Measurements from ENCODE around the gene NCKAP5.

The NCKAP5 gene

DNA sequence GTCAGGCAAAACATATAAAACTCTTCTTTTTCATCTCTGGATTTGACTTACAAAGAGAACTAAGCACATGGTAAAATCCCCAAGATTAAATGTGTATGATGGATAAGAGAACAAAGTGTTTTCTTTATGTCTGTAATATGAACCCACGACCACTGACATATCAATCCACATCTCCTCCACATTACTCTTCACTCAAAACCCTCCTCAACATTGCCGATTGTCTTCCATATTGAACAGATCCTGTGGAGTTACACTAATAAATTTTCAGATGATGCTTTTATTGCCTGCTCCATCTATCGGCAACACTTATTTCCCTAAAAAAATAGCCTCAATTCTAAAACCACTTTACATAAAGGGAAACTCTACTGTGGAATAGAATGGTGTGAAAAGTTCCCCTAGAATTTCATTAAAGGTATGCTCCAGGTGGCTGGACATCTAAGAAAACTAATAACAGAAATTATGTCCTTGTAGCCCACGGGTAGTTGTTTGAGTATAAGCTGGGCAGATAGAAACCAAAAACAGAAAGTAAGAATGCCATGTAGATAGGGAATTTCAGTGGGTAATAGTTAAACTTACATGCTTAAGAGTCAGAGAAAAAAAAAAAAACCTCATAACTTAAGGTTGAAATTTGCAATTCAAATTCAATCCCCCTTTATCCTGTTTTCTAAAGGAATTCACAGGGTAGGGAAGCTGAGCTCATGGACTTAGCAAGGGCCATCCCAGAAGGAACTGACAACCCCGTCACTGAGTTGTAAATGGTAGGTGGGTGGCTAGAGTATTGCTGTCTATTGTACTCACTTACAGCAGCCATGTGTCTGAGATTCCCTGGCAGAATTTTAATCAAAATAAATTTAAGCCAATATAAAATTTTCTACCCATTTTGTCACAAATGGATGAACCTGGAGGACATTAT, 592.8 kb downstream of the NCKAP5 start:
- DNase-seq = no peak

DNA sequence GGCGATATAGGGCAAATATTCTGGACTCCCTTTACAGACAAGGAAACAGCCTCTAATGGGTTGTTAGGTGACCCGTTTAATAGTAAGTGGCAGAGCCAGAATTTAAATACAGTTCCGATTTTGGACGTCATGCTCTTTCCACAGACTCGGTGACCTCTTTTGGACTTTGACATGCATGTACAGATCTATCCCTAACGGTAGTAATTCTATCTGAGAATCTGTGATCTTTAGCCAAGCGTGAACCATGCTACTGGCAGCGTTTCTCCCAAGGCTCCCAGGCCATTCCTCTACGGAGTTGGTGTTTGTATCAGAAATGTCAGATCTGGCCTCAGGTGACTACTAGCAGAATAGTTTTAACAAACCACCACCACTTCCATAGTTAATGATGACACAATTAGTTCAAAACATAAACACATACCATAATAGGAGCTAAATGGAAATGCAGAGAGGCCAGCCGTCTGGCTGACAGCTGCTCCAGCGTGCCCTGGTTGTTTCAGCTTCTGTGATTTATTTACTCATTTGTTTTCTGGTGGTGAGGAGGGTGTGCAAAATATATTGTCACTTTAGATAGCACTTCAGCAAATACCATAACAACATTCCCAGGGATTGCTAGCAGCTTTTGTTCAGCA, 593.7 kb downstream of the NCKAP5 start:
- DNase-seq = no peak

DNA sequence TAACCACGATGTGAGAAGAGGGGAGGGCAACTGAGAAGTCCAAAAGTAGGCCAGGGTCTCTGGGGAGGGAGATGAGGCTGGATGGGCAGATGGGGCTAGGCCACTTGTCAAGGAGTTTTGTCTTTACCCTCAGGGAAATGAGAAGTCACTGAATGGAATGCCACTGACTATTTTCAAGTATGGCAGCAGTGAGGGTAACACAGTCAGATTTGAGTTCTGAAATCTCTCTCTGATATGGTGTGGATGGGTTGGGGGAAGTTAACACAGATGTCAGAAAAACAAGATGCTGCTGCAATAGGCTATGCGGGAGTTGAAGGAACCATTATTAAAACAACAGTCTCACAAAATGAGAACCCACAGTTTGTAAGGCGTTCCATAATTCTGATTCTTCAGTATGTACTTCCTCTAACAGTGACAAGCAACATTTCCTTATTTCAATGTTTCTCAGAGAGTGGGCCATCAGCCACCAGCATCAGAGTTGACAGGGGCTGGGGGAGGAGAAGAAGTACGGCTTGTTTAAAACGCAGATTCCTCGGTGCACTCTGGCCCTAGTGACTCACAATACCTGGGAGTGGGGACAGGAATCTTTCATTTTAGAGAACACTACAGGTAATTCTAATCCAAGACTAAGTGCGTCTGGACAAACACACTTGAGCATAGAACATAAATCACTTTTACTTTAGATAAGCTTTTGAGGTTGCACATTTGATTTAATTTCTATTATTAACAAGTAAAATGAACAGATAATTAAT, 596.8 kb downstream of the NCKAP5 start:
- no peak for DNase-seq

DNA sequence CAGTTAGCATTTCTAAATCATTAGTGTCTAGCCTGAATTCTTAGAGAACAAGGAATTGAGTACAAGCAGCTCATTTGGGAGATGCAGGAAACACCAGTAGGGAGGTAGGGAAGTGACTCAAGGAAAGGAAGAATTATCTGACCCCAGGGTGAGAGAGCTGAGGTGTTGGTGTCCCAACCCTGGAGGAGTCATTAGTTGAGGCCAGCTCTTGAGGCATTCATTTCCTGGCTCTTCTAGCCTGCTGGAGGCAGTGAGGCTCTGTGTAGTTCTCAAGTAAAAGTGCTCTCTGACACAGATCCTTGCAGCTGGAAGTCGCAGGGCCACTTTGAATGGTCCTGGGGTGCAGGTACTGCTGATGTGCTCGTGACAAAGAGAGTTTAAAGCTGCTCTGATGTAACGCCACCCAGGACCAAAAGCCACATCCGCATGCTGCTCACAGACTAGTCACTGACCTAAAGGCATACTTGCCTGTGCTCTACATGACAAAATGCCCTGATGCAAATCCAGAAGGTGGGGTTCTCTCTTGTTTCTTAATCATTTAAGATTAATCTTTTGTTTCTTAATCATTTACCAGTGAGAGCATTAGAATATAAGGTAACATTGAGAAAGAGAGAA, 598.8 kb downstream of the NCKAP5 start:
- DNase-seq = no peak

DNA sequence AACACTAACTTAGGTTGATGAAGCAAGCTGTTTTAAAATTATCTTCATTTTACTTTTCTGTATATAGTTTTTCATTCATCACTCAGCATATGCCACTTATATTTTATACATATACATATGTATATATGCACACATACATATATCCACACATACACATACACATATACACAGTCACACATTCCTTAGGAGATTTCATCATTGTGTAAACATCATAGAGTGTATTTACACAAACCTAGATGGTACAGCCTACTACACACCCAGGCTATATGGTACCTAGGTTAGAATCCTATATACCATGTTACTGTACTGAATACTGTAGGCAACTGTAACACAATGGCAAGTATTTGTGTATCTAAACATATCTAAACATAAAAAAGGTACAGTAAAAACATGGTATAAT, 602.8 kb downstream of the NCKAP5 start:
- no peak for DNase-seq

DNA sequence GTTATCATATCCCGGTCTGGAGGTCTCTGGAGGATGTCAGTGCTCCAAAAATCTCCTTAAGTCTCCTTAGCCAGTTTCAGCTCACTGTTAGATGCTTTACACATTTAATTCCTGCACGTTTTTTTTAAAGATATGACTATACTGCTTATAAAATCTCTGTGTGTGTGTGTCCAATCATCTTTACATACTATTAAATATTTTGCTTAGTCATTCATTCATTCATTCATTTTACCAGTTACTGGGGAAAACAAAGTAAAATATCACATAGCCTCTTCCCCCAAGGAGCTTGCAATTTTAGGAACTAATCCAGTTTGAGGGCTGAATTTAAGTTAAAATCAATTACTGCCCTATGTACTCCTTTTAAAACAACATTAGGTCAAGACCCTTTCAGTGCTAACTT, 605.1 kb downstream of the NCKAP5 start:
- no peak for DNase-seq

DNA sequence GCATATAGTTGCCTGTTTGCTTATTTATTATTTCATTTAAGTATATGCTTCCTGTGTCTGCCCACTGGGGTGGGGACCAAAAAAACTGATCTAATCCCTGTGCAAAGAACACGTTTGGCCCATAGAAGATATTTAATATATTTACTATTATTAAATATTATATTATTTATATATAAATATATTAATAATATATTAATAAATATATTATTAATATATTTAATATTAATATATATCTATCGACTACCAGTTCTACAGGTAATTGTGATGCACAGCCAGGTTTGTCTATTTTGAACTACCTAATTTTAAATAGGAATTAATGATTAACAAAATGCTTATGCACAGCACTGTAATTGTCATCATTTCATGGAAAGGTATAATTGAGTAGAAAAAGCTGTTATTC, 609.4 kb downstream of the NCKAP5 start:
- DNase-seq = no peak

DNA sequence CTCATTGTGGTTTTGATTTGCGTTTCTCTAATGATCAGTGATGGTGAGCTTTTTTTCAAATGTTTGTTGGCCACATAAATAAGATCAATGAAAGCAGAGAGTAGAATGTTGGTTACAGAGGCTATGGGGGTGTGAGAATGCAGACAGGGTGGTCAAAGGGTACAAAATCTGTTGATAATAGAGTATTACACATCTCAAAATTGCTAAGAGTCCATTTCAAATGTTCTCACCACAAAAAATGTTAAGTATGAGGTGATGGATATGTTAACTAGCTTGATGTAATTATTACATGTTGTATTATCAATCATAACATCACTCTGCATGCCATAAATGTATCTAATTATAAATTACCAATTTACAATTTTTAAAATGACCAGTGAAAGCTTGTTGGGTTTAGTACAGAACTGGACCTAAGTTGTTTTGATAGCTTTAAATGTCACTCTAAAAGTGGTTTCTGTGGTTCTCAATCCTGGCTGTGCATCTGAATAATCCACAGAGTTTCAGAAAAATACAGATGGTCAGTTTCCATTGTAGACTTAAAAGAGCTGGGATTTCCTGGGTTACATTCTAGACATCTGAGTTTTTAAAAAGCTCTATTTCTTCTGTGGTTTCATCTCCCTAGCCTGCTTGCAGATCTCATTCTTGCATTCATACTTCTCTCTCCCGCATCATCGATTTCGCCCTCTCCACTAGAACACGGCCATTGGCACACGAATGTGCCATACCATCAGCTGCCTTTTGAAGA, 612.2 kb downstream of the NCKAP5 start:
- no peak for DNase-seq

DNA sequence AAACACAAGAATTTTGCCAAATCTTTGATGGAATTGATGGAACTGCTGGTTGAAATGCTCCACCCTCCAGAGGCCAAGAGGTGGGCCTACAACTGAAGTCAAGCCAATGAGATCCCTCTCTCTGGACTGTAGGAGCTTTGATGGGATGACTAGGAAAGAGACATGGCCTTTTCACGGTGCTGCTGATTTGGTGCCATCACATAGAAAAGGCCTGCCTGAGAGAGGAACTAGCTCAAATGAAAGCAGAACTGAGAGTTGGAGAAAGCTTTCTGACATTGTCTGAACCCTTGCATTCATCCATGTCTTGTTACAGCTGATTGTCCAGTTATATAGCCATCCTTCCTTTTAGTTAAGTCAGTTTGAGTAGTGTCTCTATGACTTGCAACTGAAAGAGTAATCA, 614.5 kb downstream of the NCKAP5 start:
- DNase-seq = no peak

DNA sequence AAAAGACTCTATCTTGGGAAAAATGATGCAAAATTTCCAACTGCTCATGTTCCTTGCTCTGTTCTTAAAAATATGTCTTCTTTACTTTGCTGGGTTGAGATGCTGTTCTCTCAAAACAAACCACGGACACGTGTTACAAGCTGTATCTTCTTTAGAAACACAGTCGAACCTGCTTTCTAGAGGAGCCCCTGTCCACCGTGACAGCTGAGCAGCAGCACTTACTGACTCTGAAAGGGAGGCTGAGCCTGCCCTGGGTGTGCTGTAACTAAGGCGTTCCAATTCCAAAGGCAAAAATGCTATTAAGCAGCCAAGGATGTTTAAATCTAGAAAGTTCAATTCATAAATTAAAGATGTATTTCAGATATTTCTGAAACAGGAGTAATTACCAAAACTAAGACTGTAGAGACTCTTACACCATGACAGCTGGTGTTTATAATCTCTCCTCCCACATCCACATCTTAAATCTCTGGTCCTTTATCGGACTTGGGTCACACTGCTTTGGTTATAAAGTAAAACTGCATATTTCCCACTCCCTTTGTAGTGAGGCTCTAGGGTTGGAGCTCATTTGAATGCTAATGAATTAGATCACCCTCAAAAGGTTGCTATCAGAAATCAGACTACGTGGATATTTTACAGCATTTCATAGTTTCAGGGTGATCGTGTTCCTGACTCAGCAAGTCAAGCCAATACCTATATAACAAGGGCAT, 617.1 kb downstream of the NCKAP5 start:
- no peak for DNase-seq

DNA sequence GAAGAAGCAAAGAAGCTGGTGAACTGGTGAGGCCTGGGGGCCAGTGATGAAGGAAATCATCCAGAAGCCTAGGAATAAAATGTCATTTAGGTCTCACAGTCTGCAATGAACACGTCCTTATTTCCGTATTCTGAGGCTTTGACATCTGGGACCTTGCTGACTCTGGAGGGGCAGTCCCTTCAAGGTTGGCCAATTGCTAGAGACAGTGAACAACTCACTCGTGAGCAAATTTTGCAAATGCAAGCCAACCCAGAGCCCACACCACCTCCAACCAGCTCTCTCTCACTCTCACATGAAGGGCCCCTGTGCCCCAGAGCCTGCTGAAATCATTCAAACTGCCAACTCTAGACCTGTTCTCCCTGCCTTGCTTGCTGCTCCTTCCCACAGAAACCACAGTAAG, 619.2 kb downstream of the NCKAP5 start:
- no peak for DNase-seq

DNA sequence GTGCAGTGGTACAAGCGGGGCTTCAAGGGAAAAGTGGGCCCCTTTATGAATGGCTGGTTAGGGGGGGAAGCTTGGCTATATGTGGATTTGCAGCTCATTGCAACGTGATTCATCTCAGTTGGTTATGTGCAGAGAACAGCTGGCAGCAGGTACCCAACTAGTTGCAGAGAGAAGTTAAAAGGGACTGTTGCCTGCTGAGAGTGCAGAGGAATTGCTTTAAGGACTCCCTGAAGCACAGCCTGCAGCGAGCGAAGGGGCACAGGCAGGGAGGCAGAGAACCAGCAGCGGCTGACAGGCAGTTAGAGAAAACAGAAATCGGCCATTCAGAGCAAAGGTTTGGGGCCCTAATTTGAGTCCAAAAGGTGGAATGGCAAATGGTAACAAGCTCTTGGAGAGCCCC, 620.1 kb downstream of the NCKAP5 start:
- no peak for DNase-seq

DNA sequence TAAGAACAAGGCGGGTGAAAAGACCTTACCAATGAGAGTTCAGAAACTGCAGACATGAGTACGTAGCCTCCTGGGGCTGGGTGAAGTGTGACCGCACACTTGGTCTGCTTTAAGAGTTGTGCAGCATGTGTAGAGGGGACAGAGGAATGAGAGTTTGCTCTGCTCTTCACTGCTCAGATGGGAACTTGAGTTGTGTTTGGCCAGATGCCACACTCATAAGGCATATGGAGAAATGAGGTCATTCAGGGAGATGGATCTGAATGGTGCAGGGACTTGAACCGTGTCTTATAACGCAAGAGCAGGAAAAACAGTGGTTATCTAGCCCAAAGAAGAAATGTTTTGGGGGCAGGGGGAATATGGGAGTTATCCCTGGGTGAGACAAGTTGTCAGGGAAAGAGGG, 624.4 kb downstream of the NCKAP5 start:
- peak; percentile 72 for DNase-seq

DNA sequence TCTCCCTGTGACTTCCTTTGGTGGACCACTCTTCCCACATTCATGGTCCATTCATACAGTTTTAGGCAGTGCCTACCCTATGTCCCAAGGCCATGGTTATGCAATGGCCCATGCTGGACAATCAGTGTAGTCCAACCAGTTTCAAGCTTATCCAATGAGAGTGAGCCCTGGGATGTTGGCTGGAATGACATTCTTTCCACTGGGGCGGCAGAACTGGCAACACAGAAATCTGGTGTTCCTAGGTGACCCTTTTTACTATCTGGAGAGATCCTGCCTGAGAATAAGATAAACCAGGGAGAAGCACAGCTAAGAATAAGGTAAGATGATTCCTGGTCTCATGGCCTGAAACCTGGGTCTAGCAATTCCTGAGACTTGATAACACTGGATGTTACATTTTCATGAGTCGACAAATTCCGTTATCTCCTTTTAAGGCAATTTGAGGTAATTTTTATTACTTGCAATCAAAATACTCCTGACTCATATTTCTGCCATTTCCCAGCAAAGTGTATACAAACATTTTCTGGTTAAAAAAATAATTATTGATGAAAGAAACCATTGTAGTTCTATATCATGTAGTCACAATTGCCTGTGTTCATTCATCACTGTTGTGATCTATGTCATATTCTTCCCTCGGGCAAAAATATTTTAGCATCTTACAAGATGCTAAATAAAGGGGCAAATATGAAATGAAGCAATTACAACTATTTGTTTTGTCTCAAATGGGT, 626.8 kb downstream of the NCKAP5 start:
- DNase-seq = no peak

DNA sequence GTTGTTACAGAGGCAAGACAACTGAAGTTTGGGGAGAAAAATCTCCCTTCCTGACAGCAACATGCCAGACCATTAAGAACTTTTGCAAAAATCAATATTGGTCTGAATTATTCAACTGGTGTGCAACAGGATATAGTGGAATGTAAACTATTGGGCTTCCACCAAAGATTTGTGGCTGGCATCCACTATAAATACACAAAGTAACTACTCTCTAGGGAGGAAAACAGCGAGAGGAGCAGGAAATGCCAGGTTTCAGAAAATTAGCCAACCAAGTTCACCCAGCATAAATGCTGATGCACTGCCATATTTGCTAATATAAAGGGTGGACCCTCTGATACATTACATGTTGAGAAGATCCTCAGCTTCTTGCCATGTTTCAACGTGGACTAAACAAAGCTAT, 630.6 kb downstream of the NCKAP5 start:
- peak; percentile 81 for DNase-seq

DNA sequence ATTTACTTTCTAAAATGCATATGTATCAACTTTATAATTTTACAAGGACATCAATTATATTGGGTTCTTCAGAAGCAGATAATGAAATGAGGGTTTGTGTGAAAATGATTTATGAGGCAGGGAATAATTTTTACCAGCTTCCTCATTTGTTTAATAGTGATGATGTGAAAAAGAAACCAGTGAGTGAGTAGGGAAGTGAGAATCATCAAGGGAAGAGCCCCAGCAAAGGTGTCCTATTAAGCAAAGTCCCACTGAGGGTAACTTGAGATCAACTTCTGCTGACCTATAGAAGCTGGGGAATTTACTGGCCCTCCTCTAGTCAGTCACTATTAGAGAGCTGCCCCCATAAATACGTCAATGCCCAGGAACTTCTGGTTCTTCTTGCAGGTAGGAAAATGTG, 631.5 kb downstream of the NCKAP5 start:
- DNase-seq = no peak

DNA sequence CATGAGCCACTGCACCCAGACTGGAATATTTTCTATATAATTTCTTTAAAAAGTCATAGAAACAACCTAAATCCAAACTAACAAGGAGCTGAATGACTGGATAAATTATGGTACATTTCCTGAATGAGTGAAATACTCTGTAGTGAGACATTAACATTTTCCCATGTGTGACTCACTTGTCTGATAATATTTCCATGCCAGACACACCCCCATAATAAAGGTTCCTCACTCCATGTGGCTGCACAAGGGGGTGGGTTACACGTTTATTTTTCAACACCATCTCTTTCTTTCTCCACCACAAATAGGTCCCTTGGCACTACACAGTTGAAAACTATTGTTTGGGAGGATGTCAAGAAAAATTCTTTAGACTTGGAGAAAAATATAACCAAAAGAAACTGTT, 632.0 kb downstream of the NCKAP5 start:
- peak; percentile 70 for DNase-seq

DNA sequence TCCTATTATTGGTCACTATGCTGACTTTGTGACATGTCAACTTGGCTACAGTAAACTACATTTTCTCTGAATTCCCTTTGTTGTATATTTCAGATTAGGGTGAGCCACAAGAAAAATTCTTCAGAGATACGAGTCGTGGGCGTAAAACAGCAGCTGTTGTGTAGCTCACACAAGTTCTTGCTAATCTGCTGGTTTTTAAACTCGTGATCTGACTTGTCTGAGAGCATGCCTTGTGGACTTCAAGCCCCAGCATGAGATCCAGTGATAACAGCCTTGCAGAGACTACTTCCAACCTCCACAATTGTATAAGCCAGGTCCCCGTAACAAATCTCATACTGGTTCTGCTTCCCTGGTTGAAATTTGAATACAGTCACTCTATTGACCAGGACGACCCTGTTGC, 638.5 kb downstream of the NCKAP5 start:
- DNase-seq = no peak

DNA sequence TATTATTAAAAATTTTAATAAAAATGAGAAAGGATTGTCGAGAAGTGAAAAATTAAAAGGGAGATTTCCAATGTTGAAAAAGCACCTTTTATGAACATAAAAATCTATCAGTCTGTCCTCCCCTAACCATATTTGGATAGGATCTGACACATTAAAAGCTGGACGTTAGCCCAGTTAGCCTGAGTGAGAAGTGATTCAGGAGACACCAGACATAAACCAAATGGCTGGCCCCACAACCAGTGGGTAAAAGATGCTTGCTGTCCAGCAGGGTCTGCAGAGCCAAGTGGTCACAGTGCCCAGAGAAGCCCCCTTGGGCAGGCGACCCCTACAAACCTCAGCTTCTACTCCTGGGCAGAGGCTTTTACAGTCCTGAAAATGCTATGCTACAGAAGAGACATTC, 644.5 kb downstream of the NCKAP5 start:
- peak; percentile 83 for DNase-seq

DNA sequence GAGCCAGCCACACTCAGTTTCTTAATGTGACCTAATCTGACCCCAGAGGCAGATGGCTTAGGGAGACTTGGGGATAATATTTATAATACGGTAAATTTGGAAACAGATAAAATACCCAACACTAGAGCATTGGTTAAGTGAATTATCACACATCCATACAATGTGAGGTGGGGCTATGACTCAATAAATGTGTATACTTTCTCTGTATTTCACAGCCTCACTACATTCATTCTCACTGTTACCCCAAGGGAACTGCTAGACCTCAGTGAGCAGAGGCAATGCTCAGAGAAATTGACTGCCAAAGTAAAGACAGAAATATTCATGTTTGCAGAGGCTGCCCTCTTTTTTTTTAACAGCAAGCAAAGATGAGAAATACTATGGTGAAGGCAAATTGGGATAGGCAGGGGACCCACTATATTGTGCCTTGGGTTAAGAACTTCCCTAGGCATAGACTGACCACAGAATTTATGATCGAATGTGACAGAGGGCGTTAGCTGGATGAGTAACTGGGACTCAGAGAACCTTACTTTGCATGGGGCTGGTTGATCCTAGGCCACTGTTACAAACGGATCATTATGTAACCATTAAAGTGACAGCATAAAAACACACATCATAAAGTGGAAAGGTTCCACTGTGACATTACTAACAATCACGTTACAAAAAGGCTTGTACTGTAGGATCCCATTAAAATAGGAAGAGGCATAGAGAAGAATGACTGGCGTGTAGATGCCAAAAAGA, 652.3 kb downstream of the NCKAP5 start:
- peak; percentile 40 for DNase-seq

Data from fibroblast of skin of back (primary cell).